ENCODE results near the gene F8.

F8 gene

GRCh38 chrX:155035688-155036087, 13.2 kb upstream of the F8 start:
- Histone ChIP-seq H3K4me3 (ENCODE audit: low read depth, low read length) (no peak overlapping the region), H3K4me1 (ENCODE audit: control insufficient read depth, insufficient read depth, low read length) (no peaks in the 10 kb centered on the region), H3K9me3 (ENCODE audit: control insufficient read depth, insufficient read depth, low read depth, low read length) (peaks cover 17% of the 10 kb centered on the region), H3K27me3 (ENCODE audit: control insufficient read depth, insufficient read depth, low read length) (no peaks in the 10 kb centered on the region), H3K27ac (ENCODE audit: low read depth, low read length) (no peak overlapping the region), H3K9ac (ENCODE audit: low read length) (no peak overlapping the region), H3K36me3 (ENCODE audit: control insufficient read depth, insufficient read depth, low read length) (peaks cover 22% of the 10 kb centered on the region)

GRCh38 chrX:155031657-155032056, 9.1 kb upstream of the F8 start:
- Histone ChIP-seq H3K4me3 (ENCODE audit: low read depth, low read length) (no peak overlapping the region), H3K36me3 (ENCODE audit: control insufficient read depth, insufficient read depth, low read length) (peaks cover 22% of the 10 kb centered on the region), H3K9me3 (ENCODE audit: control insufficient read depth, insufficient read depth, low read depth, low read length) (peaks cover 15% of the 10 kb centered on the region), H3K4me1 (ENCODE audit: control insufficient read depth, insufficient read depth, low read length) (no peaks in the 10 kb centered on the region), H3K27ac (ENCODE audit: low read depth, low read length) (no peak overlapping the region), H3K27me3 (ENCODE audit: control insufficient read depth, insufficient read depth, low read length) (no peaks in the 10 kb centered on the region), H3K9ac (ENCODE audit: low read length) (no peak overlapping the region)

GRCh38 chrX:155028877-155029291, 6.4 kb upstream of the F8 start:
- no peaks in the 10 kb centered on the region for H3K4me1 ChIP-seq (ENCODE audit: control insufficient read depth, insufficient read depth, low read length)
- peaks cover 5% of the 10 kb centered on the region; the same call in 1 of the 2 replicates for H3K9me3 ChIP-seq (ENCODE audit: control insufficient read depth, insufficient read depth, low read depth, low read length)
- peaks cover 5% of the 10 kb centered on the region for H3K36me3 ChIP-seq (ENCODE audit: control insufficient read depth, insufficient read depth, low read length)
- H3K4me3 ChIP-seq (ENCODE audit: low read depth, low read length), result no peak overlapping the region
- H3K27ac ChIP-seq (ENCODE audit: low read depth, low read length), result no peak overlapping the region
- no peaks in the 10 kb centered on the region for H3K27me3 ChIP-seq (ENCODE audit: control insufficient read depth, insufficient read depth, low read length)
- no peak overlapping the region for H3K9ac ChIP-seq (ENCODE audit: low read length)

GRCh38 chrX:155028129-155028528, 5.6 kb upstream of the F8 start:
- Histone ChIP-seq H3K4me3 (ENCODE audit: low read depth, low read length) (peak overlapping the region; percentile 80; the same call in 1 of the 2 replicates), H3K27me3 (ENCODE audit: control insufficient read depth, insufficient read depth, low read length) (no peaks in the 10 kb centered on the region), H3K4me1 (ENCODE audit: control insufficient read depth, insufficient read depth, low read length) (no peaks in the 10 kb centered on the region), H3K9ac (ENCODE audit: low read length) (peak overlapping the region; percentile 98), H3K27ac (ENCODE audit: low read depth, low read length) (no peak overlapping the region), H3K9me3 (ENCODE audit: control insufficient read depth, insufficient read depth, low read depth, low read length) (peaks cover 5% of the 10 kb centered on the region; the same call in 1 of the 2 replicates), H3K36me3 (ENCODE audit: control insufficient read depth, insufficient read depth, low read length) (no peaks in the 10 kb centered on the region)

GRCh38 chrX:155027509-155028066, 5.1 kb upstream of the F8 start:
- no peaks in the 10 kb centered on the region for H3K27me3 ChIP-seq (ENCODE audit: control insufficient read depth, insufficient read depth, low read length)
- H3K9me3 ChIP-seq (ENCODE audit: control insufficient read depth, insufficient read depth, low read depth, low read length), result peaks cover 5% of the 10 kb centered on the region; the same call in 1 of the 2 replicates
- peak overlapping the region; percentile 89; the same call in 1 of the 2 replicates for H3K27ac ChIP-seq (ENCODE audit: low read depth, low read length)
- H3K9ac ChIP-seq (ENCODE audit: low read length), result peak overlapping the region; percentile 98
- H3K4me3 ChIP-seq (ENCODE audit: low read depth, low read length), result peak overlapping the region; percentile 80
- no peaks in the 10 kb centered on the region for H3K4me1 ChIP-seq (ENCODE audit: control insufficient read depth, insufficient read depth, low read length)
- H3K36me3 ChIP-seq (ENCODE audit: control insufficient read depth, insufficient read depth, low read length), result no peaks in the 10 kb centered on the region

- H3K4me1 ChIP-seq (ENCODE audit: control insufficient read depth, insufficient read depth, low read length), result no peaks in the 10 kb centered on the region; the same call in 1 of the 2 replicates
- peak within 1 kb of the TSS; percentile 89; the same call in 1 of the 2 replicates for H3K27ac ChIP-seq (ENCODE audit: low read depth, low read length)
- H3K36me3 ChIP-seq (ENCODE audit: control insufficient read depth, insufficient read depth, low read length), result no peaks in the 10 kb centered on the region
- H3K9ac ChIP-seq (ENCODE audit: low read length), result peak within 1 kb of the TSS; percentile 98
- no peaks in the 10 kb centered on the region; the same call in 1 of the 2 replicates for H3K27me3 ChIP-seq (ENCODE audit: control insufficient read depth, insufficient read depth, low read length)
- peaks cover 5% of the 10 kb centered on the region; the same call in 1 of the 2 replicates for H3K9me3 ChIP-seq (ENCODE audit: control insufficient read depth, insufficient read depth, low read depth, low read length)
- peak within 1 kb of the TSS; percentile 80 for H3K4me3 ChIP-seq (ENCODE audit: low read depth, low read length)
Measured at GRCh38 chrX:155026727-155027508, 4.4 kb upstream of the F8 start, which contains the start of gene FUNDC2. Gene FUNDC2 (plus strand): TSS chrX:155026844. CDS start chrX:155026939, 95 bp downstream.

GRCh38 chrX:155026420-155026726, 3.9 kb upstream of the F8 start:
- H3K9me3 ChIP-seq (ENCODE audit: control insufficient read depth, insufficient read depth, low read depth, low read length), result peaks cover 5% of the 10 kb centered on the region; the same call in 1 of the 2 replicates
- H3K9ac ChIP-seq (ENCODE audit: low read length), result peak overlapping the region; percentile 98
- peak overlapping the region; percentile 80 for H3K4me3 ChIP-seq (ENCODE audit: low read depth, low read length)
- H3K27ac ChIP-seq (ENCODE audit: low read depth, low read length), result peak overlapping the region; percentile 68; the same call in 1 of the 2 replicates
- H3K4me1 ChIP-seq (ENCODE audit: control insufficient read depth, insufficient read depth, low read length), result no peaks in the 10 kb centered on the region; the same call in 1 of the 2 replicates
- H3K27me3 ChIP-seq (ENCODE audit: control insufficient read depth, insufficient read depth, low read length), result no peaks in the 10 kb centered on the region; the same call in 1 of the 2 replicates
- no peaks in the 10 kb centered on the region for H3K36me3 ChIP-seq (ENCODE audit: control insufficient read depth, insufficient read depth, low read length)

GRCh38 chrX:155023907-155024833, 1.6 kb upstream of the F8 start:
- no peaks in the 10 kb centered on the region; the same call in 1 of the 2 replicates for H3K4me1 ChIP-seq (ENCODE audit: control insufficient read depth, insufficient read depth, low read length)
- no peak overlapping the region for H3K27ac ChIP-seq (ENCODE audit: low read depth, low read length)
- peaks cover 2% of the 10 kb centered on the region; the same call in 1 of the 2 replicates for H3K9me3 ChIP-seq (ENCODE audit: control insufficient read depth, insufficient read depth, low read depth, low read length)
- no peaks in the 10 kb centered on the region; the same call in 1 of the 2 replicates for H3K27me3 ChIP-seq (ENCODE audit: control insufficient read depth, insufficient read depth, low read length)
- no peaks in the 10 kb centered on the region for H3K36me3 ChIP-seq (ENCODE audit: control insufficient read depth, insufficient read depth, low read length)
- H3K4me3 ChIP-seq (ENCODE audit: low read depth, low read length), result no peak overlapping the region
- H3K9ac ChIP-seq (ENCODE audit: low read length), result no peak overlapping the region

GRCh38 chrX:155020591-155020990, 1.9 kb downstream of the F8 start:
- H3K36me3 ChIP-seq (ENCODE audit: control insufficient read depth, insufficient read depth, low read length), result no peaks in the 10 kb centered on the region
- H3K4me1 ChIP-seq (ENCODE audit: control insufficient read depth, insufficient read depth, low read length), result no peaks in the 10 kb centered on the region; the same call in 1 of the 2 replicates
- H3K27ac ChIP-seq (ENCODE audit: low read depth, low read length), result no peak overlapping the region
- no peak overlapping the region for H3K9ac ChIP-seq (ENCODE audit: low read length)
- no peaks in the 10 kb centered on the region; the same call in 1 of the 2 replicates for H3K27me3 ChIP-seq (ENCODE audit: control insufficient read depth, insufficient read depth, low read length)
- no peak overlapping the region for H3K4me3 ChIP-seq (ENCODE audit: low read depth, low read length)
- peaks cover under 1% of the 10 kb centered on the region; the same call in 1 of the 2 replicates for H3K9me3 ChIP-seq (ENCODE audit: control insufficient read depth, insufficient read depth, low read depth, low read length)

GRCh38 chrX:155009994-155010472, 12.5 kb downstream of the F8 start:
- Histone ChIP-seq H3K27me3 (ENCODE audit: control insufficient read depth, insufficient read depth, low read length) (no peaks in the 10 kb centered on the region), H3K9me3 (ENCODE audit: control insufficient read depth, insufficient read depth, low read depth, low read length) (no peaks in the 10 kb centered on the region; the same call in 1 of the 2 replicates), H3K27ac (ENCODE audit: low read depth, low read length) (no peak overlapping the region), H3K4me3 (ENCODE audit: low read depth, low read length) (no peak overlapping the region), H3K4me1 (ENCODE audit: control insufficient read depth, insufficient read depth, low read length) (no peaks in the 10 kb centered on the region), H3K36me3 (ENCODE audit: control insufficient read depth, insufficient read depth, low read length) (no peaks in the 10 kb centered on the region), H3K9ac (ENCODE audit: low read length) (no peak overlapping the region)
